ENCODE results near the gene CCDC148.

Gene CCDC148

DNA sequence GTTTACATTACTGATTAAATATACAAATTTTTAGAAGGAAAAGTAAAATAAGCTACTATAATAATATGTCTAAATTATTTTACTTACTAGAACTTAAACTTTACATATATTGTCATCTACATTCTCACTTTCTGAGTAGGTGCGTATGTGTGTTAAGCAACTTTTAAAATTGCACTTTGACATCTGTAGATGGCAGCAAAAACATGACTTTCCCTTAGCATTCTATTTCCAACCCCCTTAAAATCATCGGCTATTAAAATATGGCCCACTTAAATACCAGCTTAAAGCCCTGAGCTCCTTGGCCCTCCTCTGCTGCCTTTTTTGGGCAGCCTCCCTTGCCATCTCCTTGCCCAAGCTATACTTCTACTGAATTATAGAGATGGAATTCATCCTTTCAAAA, 276.9 kb downstream of the CCDC148 start:
- DNase-seq (ENCODE audit: insufficient read length, low spot score) (no peak), FAIRE-seq (peak; percentile 51)
- TF ChIP-seq PAX5 (IDR thresholded peaks at IDR 0.05; ENCODE audit: insufficient read depth, low read length, severe bottlenecking): no peak
- no peak for TF ChIP-seq POU2F2 (IDR thresholded peaks at IDR 0.05; ENCODE audit: low read depth, low read length)
- no peak for TF ChIP-seq TAF1 (IDR thresholded peaks at IDR 0.05; ENCODE audit: low read depth, low read length)
- no peak for TF ChIP-seq POLR2AphosphoS5 (IDR thresholded peaks at IDR 0.05; ENCODE audit: low read depth, low read length)

DNA sequence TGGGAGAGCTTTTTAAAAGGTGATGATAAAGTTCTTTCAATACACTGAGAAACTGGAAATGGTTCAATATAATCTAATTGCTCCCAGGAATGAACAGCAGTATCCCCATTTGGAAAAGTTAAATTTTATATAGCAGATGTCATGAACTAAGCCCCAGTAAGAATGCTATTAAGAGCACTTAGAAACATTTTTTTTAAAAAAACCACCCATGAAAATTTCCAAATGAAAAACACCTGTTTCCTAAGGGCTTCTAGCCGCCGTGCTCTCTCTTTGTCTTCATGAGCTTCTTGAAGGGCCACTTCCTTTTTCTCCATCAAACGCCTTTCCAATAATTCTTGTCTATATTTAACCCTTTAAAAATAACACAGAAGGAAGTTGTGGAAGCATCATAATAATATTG, 277.9 kb downstream of the CCDC148 start:
- TF ChIP-seq POLR2AphosphoS5 (IDR thresholded peaks at IDR 0.05; ENCODE audit: low read depth, low read length): no peak
- TF ChIP-seq SPI1 (IDR thresholded peaks at IDR 0.05; ENCODE audit: low read depth, low read length): no peak
- TF ChIP-seq PAX5 (IDR thresholded peaks at IDR 0.05; ENCODE audit: insufficient read depth, low read length, severe bottlenecking): no peak
- no peak for TF ChIP-seq POLR2A (IDR thresholded peaks at IDR 0.05; ENCODE audit: low read depth, low read length)
- no peak for TF ChIP-seq TAF1 (IDR thresholded peaks at IDR 0.05; ENCODE audit: low read depth, low read length)
- TF ChIP-seq POU2F2 (IDR thresholded peaks at IDR 0.05; ENCODE audit: low read depth, low read length): no peak
- no peak for DNase-seq (ENCODE audit: insufficient read length, low spot score)
- FAIRE-seq: no peak

DNA sequence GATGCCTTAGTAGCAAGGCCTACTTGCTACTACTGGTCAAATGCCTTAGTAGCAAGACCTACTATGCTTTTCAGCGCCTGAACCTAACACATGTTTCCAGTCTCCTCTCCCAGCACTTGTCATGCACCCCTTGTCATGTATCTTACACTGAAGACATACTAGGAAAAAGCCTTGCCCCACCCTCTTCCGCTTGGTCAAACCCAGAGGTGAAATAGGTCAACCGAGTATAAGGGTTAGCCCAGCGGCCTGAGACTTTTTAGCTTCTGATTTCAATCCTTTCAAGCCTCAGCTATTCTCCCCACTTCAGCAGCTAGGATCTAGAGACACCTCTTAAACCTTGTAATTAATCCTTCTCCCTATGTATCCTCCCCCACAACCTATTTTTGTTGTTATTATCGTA, 281.6 kb downstream of the CCDC148 start:
- DNase-seq (ENCODE audit: insufficient read length, low spot score): no peak
- FAIRE-seq: no peak
- TF ChIP-seq SPI1 (IDR thresholded peaks at IDR 0.05; ENCODE audit: low read depth, low read length) (no peak), POLR2AphosphoS5 (IDR thresholded peaks at IDR 0.05; ENCODE audit: low read depth, low read length) (no peak), POLR2A (IDR thresholded peaks at IDR 0.05; ENCODE audit: low read depth, low read length) (no peak)

DNA sequence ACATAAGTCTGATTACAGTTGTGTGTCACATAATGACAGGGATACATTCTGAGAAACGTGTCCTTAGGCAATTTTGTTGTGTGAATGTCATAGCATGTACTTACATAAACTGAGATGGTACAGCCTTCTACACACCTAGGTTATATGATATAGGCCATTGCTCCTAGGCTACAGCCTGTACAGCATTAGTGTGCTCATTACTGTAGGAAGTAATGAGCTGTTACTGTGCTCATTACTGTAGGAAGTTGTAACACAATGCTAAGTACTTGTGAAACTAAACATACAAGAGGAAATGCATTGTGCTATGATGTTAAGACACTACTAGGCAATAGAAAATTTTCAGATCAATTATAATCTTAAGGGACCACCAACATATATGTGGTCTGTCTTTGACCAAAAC, 282.1 kb downstream of the CCDC148 start:
- FAIRE-seq: no peak
- DNase-seq (ENCODE audit: insufficient read length, low spot score): no peak

DNA sequence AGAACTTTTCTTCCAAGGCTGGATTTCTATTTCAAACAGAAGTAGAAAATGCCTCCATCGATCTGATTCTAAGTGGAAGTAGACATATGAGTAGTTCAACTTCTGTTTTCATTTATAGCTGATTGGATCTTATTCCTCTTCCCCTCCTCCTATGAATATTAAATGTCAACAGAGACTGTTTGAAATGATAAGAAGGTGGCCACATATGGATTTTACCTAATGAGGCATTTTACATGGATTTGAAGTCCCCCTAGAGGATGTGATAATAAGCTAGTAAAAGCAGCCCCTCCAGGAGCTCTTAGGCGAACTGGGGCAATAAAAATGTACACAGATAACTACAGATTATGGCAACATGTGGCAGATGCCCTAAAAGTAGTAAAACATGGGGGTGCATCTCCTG, 283.8 kb downstream of the CCDC148 start:
- TF ChIP-seq PAX5 (IDR thresholded peaks at IDR 0.05; ENCODE audit: insufficient read depth, low read length, severe bottlenecking): no peak
- no peak for TF ChIP-seq POLR2AphosphoS5 (IDR thresholded peaks at IDR 0.05; ENCODE audit: low read depth, low read length)
- no peak for TF ChIP-seq SPI1 (IDR thresholded peaks at IDR 0.05; ENCODE audit: low read depth, low read length)
- no peak for TF ChIP-seq POU2F2 (IDR thresholded peaks at IDR 0.05; ENCODE audit: low read depth, low read length)
- no peak for TF ChIP-seq TAF1 (IDR thresholded peaks at IDR 0.05; ENCODE audit: low read depth, low read length)
- TF ChIP-seq POLR2A (IDR thresholded peaks at IDR 0.05; ENCODE audit: low read depth, low read length): no peak
- FAIRE-seq: no peak
- DNase-seq (ENCODE audit: insufficient read length, low spot score): no peak

More for the DNA sequence above, 282.1 kb downstream of the CCDC148 start:
- TF ChIP-seq SPI1 (IDR thresholded peaks at IDR 0.05; ENCODE audit: low read depth, low read length): no peak
- no peak for TF ChIP-seq TAF1 (IDR thresholded peaks at IDR 0.05; ENCODE audit: low read depth, low read length)
- no peak for TF ChIP-seq POLR2AphosphoS5 (IDR thresholded peaks at IDR 0.05; ENCODE audit: low read depth, low read length)

DNA sequence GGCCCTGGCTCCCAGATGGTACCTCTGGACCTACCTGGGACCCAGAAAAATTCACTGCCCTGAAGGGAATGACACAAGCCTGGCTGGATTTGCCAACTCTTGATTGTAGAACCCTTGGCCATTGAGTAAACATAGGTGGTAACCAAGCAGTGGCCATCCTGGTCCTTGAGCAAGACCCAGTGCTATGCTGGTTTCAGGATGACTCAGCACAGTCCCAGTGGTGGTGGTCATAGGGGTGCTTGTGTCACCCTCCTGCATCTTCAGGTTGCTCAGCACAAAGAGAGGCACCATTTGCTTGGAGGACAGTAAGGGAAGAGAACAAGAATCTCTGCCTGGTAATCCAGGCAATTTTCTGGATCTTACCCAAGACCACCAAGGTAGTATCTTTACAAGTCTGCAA, 302.0 kb downstream of the CCDC148 start:
- FAIRE-seq (no peak), DNase-seq (ENCODE audit: insufficient read length, low spot score) (no peak)
- no peak for TF ChIP-seq POLR2A (IDR thresholded peaks at IDR 0.05; ENCODE audit: low read depth, low read length)
- no peak for TF ChIP-seq PAX5 (IDR thresholded peaks at IDR 0.05; ENCODE audit: insufficient read depth, low read length, severe bottlenecking)
- no peak for TF ChIP-seq SPI1 (IDR thresholded peaks at IDR 0.05; ENCODE audit: low read depth, low read length)
- no peak for TF ChIP-seq TAF1 (IDR thresholded peaks at IDR 0.05; ENCODE audit: low read depth, low read length)
- no peak for TF ChIP-seq POU2F2 (IDR thresholded peaks at IDR 0.05; ENCODE audit: low read depth, low read length)
- TF ChIP-seq POLR2AphosphoS5 (IDR thresholded peaks at IDR 0.05; ENCODE audit: low read depth, low read length): no peak

DNA sequence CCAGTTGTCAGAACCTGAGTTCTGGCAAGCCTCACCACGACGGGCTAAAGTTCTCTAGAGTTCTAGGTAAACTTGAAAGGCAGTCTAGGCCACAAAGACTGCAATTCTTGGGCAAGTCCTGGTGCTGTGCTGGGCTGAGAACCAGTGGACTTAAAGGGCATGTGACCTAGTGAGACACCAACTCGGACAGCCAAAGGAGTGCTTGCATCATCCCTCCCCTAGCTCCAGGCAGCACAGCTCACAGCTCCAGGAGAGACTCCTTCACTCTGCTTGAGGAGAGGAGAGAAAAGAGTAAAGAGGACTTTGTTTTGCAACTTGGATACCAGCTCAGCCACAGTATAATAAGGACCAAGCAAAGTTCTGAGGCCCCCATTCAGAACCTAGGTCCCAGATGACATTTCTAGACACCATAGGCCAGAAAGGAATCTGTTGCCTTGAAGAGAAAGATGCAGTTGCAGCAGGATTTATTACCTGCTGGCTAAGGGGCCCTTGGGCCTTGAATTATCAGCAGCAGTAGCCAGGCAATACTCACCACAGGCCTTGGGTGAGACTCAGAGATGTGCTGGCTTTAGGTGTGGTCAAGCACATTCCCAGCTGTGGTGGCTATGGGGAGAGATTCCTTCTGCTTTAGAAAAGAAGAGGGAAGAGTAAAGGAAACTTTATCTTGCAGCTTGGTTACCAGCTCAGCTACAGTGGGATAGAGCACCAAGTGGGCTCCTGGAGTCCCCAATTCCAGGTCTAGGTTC, 303.1 kb downstream of the CCDC148 start:
- FAIRE-seq (no peak), DNase-seq (ENCODE audit: insufficient read length, low spot score) (no peak)
- TF ChIP-seq POLR2AphosphoS5 (IDR thresholded peaks at IDR 0.05; ENCODE audit: low read depth, low read length): no peak
- no peak for TF ChIP-seq SPI1 (IDR thresholded peaks at IDR 0.05; ENCODE audit: low read depth, low read length)
- no peak for TF ChIP-seq POLR2A (IDR thresholded peaks at IDR 0.05; ENCODE audit: low read depth, low read length)
- TF ChIP-seq POU2F2 (IDR thresholded peaks at IDR 0.05; ENCODE audit: low read depth, low read length): no peak
- no peak for TF ChIP-seq PAX5 (IDR thresholded peaks at IDR 0.05; ENCODE audit: insufficient read depth, low read length, severe bottlenecking)
- no peak for TF ChIP-seq TAF1 (IDR thresholded peaks at IDR 0.05; ENCODE audit: low read depth, low read length)

DNA sequence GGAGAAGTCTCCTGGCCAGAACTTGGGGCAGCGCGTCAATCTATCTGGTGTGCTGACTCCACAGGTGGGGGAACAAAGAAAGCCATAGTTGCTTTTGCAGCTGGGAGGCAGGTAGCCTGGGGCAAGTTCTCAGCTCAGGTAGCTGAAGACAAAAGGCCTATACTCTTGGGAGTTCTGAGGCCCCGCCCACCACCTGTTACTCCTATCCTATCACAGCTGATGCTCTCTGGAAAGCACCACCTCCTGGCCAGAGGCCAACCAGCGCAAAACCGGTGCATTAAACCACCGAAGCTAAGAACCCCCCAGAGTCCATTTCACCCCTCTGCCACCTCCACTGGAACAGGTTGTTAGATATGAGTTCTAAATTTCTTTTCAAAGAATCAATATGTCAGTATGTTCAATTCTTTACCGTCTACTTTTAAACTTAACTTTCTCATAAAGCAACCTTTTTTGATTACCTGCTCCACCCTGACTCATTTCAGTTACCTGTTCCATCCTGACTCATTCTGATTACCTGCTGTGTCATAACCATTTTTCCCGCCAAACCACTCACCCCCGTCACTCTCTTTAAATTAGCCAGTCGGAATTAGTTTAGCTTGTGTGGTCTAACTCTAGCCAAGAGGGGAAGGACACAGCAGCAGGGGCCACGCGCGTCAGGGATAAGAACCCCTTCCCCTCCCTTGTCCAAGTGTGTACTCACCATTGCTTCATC, 311.5 kb downstream of the CCDC148 start:
- no peak for TF ChIP-seq POLR2A (IDR thresholded peaks at IDR 0.05; ENCODE audit: low read depth, low read length)
- no peak for TF ChIP-seq POU2F2 (IDR thresholded peaks at IDR 0.05; ENCODE audit: low read depth, low read length)
- no peak for DNase-seq (ENCODE audit: insufficient read length, low spot score)

DNA sequence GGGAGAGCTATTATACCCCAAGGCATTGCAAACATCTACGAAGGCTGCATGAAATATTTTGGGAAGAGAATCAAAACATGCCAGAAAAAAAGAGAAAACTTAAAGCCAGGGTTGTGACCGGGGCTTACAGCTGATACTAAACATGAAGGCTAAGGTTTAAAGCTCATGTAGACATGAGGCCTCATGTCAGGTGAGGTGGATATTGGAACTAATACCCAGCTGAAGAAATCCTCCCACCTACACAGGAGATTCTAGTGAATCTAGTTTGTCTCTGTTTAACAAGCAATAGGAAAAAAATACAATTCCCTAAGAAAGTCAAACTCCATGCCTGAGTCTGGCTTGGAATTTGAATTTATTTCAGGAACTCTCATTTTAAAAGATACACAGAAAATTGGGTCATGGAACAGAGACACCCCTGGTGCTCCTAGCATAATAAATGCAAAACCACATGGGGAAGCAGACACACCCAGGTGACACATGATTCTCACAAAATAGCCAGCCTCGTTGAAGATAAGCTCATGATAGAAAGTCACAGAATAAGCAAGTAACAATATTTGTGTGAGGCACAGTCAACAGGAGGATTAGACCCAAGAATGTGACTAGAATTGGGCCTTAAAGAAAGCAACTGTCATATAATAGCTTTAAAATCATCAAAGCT, 312.7 kb downstream of the CCDC148 start:
- FAIRE-seq: no peak
- DNase-seq (ENCODE audit: insufficient read length, low spot score): no peak
- TF ChIP-seq SPI1 (IDR thresholded peaks at IDR 0.05; ENCODE audit: low read depth, low read length) (no peak), TAF1 (IDR thresholded peaks at IDR 0.05; ENCODE audit: low read depth, low read length) (no peak), POU2F2 (IDR thresholded peaks at IDR 0.05; ENCODE audit: low read depth, low read length) (no peak), PAX5 (IDR thresholded peaks at IDR 0.05; ENCODE audit: insufficient read depth, low read length, severe bottlenecking) (no peak), POLR2A (IDR thresholded peaks at IDR 0.05; ENCODE audit: low read depth, low read length) (no peak), POLR2AphosphoS5 (IDR thresholded peaks at IDR 0.05; ENCODE audit: low read depth, low read length) (no peak)

More for the DNA sequence above, 311.5 kb downstream of the CCDC148 start:
- no peak for FAIRE-seq
